ENCODE results near the gene CAPS.

Gene CAPS

DNA sequence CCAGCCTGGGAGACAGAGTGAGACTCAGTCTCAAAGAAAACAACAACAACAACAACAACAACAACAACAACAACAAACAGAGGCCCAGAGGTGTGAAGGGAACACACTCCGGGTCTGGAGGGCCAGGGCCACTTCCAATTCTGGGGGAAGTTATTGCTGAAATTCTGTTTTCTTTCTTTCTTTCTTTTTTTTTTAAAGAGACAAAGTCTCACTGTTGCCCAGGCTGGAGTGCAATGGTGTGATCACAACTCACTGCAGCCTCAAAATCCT, 3.5 kb upstream of the CAPS start:
- no peak for DNase-seq (ENCODE audit: low spot score)

DNA sequence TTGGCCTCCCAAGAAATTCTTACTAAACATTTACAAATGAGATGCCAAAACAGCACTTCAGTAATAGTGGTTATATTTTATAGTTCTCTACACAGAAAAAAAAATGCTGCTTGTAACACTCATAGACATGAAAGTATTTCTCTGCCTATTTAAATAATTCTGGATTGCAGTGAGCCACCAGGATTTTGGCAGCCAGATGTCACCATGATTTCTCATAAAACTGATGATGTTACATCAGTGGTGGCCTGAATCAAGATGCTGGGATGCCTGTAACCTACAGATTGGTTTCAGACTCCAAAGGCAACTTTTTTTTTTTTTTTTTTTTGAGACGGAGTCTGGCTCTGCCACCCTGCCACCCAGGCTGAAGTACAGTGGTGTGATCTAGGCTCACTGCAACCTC, 2.7 kb upstream of the CAPS start:
- DNase-seq (ENCODE audit: low spot score), result no peak

DNA sequence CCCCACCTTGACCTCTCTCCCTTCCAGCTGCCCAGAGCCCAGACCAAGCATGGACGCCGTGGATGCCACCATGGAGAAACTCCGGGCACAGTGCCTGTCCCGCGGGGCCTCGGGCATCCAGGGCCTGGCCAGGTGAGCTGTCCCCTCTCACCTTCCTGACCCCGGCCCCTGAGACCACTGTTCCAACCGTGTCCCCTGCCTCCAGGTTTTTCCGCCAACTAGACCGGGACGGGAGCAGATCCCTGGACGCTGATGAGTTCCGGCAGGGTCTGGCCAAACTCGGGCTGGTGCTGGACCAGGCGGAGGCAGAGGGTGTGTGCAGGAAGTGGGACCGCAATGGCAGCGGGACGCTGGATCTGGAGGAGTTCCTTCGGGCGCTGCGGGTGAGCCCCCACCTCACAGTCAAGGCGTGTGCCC, 312 bp downstream of the CAPS start:
- DNase-seq (ENCODE audit: low spot score), result no peak

DNA sequence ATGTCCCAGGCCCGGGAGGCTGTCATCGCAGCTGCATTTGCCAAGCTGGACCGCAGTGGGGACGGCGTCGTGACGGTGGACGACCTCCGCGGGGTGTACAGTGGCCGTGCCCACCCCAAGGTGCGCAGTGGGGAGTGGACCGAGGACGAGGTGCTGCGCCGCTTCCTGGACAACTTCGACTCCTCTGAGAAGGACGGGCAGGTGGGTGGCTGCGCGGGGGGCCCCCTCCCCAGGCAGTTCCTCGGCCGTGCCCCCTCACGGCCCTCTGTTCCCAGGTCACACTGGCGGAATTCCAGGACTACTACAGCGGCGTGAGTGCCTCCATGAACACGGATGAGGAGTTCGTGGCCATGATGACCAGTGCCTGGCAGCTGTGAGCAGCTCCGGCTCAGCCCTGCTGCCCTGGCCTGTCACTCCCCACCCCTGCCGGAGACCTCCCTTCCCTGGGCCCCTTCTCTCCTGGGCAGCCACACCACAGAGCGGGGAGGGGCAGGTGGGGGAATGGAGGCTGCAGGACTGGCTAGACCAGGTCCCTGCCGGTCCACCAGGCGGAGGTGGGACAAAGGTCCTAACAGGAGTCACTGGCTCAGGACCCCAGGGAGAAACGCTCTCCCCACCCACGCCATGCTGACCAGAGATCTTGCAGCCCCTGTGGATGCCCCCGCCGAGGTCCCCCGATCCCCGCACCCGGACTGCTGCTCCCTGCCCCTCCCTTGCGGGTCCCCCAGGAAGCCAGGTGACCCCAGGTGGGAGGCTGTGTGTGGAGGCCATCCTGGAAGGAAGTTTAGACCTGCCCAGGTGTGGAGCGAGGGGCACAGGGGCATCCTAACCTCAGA, 1.1 kb downstream of the CAPS start:
- DNase-seq (ENCODE audit: low spot score), result no peak

DNA sequence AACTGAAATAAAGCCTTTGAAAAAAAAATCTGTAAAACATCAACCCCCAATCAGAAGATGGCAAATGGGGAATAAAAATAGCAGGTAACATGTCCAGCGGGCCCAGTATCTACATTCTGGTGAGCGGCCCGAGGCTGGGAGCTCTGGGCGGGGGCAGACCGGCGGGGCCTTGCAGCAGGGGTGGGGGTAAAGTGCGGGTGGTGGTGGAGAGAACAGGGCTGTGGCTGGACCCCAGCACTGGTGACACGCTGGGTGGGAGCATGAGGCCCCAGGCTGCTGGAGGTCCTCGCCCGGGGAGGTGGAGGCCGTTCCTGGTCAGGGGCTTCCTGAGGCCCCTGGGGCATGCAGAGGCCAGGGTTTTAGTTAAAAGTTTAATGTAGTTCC, 1.7 kb downstream of the CAPS start:
- no peak for DNase-seq (ENCODE audit: low spot score)

DNA sequence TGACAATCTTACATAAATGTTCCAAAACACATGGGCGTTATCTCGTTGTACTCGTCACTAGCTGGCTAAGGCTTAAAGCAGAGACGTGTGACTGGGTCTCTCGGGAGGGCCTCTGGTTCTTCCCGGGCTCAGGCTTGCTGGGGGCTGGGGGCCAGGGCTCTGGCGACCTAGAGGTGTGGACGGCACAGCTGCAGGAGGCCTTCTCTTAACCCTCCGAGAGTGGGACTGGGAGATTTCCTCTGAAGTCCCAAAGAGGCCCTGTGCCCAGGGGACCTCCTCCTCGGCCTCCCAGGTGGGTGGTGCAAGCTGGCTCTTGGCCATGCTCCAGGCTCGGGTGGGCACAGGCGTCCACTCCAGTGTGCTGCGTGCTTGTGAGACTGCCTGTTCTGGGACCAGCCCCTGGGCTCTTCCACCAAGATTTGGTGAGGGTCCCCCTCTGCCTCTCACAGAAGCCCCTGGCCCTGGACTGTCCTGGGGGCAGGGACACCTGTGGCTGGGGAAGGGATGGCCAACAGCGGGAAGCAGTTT, 2.2 kb downstream of the CAPS start:
- no peak for DNase-seq (ENCODE audit: low spot score)

DNA sequence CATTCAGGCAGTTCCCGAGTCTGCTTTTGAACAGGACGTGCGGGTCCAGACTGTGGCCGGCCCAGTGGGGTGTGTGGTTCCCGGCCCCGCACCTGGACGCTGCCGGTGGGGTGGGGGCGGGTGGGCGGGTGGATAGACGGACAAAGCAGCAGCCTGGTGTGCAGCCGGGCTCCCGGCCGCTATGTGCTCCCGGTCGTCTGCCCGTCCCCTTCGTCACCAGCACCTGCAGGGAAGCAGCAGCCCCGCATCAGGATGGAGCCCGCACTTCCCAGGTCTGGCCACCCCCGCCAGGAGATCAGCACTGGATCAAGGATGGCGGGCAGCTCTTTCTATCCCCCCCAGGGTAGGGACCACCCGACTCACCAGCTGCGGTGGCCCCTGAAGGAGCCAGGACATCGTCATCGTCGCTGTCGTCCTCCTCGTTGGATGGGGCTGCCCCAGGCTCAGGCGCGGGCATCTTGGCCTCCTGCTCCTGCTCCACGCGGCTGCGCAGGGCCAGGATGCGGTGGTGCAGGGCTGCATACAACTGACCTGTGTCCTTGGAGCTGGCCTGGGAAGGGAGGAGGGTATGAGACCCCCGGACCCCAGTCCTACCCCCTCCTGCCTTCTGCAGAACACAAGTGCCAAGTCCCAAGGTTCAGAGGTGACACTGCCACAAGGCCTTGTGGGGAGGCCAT, 3.5 kb downstream of the CAPS start:
- no peak for DNase-seq (ENCODE audit: low spot score)

DNA sequence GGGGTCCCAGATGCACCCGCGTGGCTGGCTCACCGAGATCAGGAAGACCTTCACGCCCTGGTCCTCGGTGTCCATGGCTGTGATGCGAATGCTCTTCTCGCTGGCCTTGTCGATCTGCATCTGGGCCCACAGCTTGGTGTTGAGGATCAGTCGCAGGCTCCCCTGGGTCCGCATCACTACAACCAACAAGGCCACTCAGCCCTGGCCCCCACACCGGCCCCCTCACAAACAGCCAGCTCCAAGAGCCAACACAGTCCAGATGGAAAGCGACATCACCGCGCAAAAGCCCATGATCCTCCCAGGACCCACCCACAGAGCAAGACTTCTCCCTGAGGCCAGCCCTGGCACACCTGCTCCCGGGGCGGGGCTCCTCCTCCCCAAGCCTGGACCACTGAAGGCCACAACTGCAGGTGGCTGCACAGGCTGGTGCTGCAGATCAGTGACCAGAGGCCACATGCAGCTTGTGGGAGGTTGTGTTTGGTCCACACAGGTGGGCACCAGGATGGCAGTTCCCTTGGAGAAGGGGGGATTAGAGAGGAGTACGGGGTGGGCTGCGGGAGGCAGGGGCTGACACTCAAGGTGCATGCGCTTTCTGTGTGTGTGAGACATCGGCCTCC, 4.5 kb downstream of the CAPS start:
- DNase-seq (ENCODE audit: low spot score), result no peak

DNA sequence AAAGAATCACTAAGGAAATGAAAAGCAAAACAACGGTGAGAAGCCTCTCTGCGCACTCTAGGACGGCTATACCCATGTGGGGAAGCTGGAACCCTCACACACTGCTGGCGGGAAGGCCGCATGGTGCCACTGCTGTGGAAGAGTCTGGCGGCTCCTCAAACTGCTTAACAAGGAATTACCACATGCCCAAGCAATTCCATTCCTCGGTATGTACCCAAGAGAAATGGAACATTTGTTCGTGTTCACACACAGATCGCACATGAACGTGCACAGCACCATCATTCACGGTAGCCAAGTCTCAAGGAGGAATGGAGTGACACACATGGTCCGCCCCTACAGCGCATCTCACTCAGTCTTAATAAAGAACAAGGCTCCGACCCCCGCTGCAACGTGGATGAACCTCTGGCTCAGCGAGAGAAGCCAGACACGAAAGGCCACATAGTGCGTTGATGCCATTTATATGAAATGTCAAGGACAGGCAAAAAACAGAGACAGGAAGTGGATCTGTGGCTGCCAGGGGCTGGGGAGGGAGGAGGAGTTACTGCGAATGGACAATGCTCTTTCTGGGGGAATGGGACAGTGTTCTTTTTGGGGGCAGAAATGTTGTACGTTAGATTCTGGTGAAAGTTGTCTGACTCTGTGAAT, 7.6 kb downstream of the CAPS start:
- no peak for DNase-seq (ENCODE audit: low spot score)

DNA sequence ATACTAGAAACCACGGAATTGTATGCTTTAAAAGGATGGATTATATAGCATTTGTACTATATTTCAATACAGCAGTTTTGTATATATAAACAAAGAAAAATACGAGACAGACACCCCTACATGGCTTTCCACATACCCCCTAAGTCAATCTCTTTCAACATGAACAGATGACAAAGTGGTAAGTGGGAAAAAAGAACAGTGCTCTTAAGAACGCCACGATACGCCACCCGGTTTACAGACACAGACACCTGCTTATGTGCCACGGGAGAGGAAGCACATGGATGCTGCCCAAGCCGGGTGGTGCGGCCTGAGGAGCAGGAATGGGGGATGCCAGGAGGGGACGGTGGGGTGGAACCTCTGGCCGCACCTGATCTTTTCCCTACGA, 8.1 kb downstream of the CAPS start:
- DNase-seq (ENCODE audit: low spot score), result no peak

DNA sequence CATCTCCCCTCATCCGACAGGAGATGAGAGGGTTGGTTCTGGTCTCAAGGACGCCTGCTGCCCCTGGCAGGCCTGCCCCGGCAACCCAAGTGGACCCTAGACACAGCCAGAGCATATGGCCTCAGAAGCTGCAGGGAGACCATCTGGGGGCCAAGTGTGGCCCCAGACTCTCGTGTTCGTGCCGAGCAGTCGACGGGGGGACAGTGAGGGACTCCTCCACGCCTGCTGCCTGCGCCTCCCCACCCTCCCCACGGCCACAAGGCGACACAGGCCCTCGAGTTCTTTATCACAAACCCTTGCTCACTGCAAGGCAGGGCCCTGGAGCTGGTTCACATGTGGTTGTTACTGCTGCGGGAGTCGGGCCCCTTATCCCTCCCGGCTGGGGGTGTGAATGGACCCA, 9.3 kb downstream of the CAPS start:
- no peak for DNase-seq (ENCODE audit: low spot score)

DNA sequence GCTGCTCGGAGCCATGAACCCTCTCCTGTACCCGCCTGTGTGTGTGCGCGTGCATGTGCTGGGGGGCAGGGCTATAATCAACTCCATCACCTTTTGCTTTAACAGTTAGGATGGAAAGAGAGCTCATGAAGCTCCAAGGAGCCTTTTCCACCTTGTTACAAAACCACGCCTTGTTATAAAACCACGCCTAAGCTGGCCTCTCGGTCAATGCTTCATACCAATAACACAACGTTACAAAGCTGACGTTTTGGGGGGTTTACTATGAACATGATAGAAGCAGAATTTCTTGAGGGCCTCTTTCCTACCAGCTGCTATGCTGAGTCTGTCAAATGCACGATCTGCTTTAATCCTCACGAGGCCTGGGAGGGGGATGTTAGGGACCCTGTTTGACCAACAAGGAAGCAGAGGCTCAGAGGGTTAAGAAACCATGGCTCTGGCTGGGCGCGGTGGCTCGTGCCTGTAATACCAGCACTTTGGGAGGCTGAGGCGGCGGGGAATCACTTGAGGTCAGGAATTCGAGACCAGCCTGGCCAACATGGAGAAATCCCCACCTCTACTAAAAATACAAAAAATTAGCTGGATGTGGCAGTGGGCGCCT, 11.9 kb downstream of the CAPS start:
- DNase-seq (ENCODE audit: low spot score), result no peak

DNA sequence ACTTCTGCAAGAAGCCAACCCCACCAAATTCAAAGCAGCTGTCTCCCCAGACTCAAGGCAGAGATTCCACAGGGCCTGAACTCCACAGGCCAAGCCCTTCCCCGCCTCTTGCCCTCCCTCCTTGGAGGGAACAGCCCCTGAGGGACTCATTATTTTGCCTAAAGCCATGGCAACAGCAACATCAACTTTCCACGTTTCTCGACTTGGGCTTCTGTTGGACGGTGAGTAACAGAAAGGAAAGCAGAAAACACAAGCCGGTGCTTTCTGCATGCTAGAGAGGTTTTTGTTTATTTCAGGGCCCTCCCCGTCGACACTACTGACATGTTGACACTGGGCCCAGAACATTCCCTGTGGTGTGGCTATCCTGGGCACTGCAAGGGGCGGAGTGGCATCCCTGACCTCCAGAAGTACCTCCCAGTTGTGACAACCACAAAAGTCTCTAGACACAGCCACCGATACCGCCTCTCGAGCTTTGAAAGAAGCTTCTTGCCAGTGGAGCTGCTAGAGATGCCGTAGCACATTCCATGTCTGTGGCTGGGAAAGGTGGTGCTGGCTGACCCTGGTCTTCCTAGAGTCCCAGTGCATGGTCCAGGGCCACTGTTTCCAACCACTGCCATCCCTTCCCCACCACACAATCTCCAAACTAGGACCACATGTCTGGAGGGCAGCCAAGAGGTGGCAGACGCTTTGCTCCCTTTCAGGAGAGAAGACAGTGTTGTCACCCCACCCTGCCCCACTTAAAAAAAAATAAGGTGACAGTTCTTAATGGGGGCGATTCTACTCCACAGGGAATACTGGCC, 12.8 kb downstream of the CAPS start:
- no peak for DNase-seq (ENCODE audit: low spot score)

DNA sequence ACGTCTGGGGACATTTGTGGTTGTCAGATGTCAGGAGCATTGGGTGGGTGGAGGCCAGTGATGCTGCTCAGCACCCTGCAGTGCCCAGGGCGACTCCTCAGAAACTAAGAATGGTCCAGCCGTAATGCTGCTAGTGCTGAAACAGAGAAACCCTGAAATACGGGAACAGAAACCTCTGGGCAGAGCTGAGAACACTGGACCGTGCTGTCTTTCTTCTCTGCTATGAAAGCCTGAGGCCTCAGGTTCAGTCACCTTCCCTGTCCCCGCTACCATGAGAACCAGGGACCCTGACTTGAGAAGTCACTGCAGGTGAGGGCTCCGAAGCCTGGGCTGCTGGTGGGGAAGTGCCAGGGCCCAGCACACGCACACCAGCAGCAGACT, 13.4 kb downstream of the CAPS start:
- no peak for DNase-seq (ENCODE audit: low spot score)

DNA sequence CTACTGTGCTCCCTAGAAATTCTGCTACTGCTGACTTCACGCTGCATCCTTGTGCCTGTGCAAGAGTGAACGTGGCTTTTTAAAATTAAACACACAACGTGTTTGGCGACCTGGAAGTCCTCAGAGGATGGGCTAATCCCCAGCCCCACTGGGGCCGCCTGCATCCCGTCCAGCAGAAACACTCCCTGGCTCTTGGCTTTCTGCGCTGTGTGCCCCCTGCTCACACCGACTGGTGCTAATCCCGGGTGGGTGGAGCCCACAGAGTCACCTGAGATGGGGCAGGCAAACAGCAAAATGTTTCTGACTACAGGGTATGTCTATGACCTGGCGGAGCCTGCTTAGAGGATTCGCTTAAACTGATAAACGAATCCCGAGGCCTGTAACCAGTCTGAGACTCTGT, 15.1 kb downstream of the CAPS start:
- no peak for DNase-seq (ENCODE audit: low spot score)

DNA sequence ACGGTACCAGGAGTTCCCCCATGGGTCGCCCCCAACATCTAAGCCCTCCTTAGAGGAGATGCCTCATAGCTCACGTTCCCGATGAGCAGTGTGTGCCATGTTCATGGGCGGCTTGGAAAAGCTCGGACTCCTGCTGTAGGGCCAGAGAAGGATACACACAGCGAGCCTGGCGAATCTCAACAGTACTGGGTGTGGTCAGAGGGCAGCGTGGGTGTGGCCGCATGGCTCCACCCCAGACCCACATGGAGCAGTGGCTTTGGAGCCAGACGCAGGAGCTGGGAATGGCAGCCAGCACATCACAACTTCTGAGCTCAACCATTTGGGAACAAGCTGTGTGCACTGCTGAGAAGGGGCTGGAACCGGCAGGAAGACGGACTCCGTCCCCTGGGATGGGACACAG, 15.6 kb downstream of the CAPS start:
- no peak for DNase-seq (ENCODE audit: low spot score)

DNA sequence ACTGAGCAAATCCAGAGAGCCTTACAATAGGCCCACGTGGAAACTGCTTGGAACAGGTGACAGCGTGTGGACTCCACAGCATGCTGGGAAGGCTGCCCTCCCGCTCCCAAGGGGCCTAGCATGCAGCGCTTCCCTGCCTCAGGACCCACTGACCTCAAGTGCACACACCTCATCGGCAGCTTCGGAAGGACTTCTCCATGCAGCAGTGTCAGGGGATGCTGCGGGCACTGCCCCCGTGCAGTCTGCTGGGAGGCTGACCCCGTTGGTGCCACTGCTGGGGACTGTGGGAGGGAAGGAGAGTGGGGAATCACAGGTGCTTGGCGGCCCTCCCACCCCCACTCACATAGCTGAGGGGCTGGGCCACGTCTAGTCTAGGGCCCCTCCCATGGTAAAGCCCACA, 17.2 kb downstream of the CAPS start:
- DNase-seq (ENCODE audit: low spot score), result no peak

DNA sequence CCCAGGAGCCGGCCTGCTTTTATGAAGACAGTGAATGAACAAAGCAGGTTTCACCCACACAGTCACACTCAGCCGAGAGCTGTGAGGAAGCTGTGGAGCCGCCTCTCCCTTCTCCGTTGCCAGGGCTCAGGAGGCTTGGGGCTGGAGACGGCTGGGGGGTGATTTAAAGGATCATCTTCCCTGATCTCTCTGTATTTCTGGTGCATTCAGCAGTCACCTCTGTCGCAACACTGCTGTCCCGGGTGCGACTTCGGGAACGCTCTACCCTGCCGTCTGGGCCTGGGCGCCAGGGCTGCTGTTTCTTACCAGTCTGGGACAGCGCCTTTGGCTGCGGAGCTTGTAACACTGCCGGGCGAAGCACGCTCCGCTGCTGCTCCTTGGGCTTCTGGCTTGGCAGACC, 18.1 kb downstream of the CAPS start:
- no peak for DNase-seq (ENCODE audit: low spot score)

DNA sequence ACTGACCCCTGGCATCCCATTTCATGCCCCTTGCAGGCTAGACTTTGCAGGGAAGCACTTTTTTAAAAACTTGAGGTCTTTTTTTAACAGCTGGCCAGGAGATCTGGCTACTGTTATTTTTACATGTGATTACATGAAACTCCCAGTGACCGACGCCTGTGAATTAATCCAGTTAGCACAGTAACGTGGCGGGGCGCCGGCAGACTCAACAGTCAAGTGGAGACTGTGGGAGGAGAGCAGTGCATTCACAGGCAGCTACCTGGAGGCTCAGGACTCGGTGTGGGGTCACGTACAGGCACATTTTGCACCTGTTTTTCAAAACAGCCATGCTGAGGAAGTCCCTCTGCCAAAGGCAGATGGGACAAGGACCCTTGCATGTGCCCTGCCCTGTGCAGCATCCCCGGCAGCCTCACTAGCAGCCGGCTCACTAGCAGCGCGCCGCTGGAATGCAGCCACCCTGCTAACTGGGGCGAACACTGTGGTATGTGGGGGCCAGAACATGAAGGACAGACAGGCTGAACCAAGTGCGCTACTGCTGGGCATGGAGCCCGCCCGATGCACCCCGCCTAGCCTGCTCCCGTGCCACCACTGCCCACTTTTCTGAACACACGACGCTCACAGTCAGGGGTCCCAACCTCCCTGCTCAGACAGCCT, 18.7 kb downstream of the CAPS start:
- DNase-seq (ENCODE audit: low spot score), result no peak

DNA sequence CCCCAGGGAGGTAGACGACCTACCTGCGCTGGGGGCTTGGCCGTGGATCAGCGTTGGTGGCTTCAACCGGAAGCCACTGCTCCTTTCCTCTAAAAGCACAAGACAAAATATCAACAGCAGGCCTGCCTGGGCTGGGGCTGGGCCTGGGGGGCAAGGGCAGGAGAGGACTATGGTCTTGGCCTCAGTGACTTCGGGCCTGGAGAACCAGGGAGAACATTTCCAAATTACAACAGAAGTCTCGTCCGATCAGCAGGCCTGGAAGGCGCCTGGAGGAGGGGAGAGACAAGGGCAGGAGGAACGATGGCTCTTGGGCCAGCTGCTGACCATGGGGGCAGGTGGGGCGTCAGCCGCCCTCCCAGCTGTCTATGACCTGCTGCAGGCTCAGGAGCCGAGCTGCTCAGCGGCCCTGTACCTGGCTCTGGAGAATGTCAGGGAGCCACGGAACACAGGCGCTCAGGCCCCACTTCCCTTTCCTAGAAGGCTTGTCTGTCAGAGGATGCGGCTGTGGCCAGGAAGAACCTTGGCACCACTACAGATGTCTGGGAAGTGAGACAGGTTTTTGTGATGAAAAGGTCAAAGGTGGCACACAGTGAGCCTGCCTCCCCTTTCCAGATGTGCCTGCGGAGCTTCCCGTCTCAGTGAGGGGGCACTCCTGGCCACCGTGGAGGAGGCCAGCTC, 19.5 kb downstream of the CAPS start:
- DNase-seq (ENCODE audit: low spot score), result no peak

DNA sequence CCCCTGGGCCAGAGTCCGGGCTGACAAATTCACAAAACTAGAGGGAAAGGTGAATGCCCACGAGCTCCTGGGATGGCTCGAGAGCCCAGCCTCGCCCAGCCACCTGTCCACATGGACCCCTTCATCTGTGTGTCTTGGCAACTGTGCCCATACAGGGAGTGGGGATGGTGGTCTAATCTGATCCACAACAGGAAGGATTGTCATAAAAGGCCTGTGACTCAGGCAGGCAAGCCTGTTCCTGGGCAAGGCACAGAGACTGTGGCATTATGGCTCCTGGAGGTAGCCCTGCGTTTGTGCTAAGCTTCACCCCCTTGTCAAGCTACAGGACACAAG, 20.0 kb downstream of the CAPS start:
- no peak for DNase-seq (ENCODE audit: low spot score)

Measured in CD4-positive, alpha-beta T cell treated with Interleukin-2 at 100 ng/mL for 4 hours (primary cell).